Astrocyte of the spinal cord (primary cell): ENCODE measurements around the gene STK32B.

ENCODE experiments used
- DNase-seq: peaks from one replicate; pipeline ENCODE4 v3.0.0; 2011; ENCODE audit warnings: low read depth, low spot score
- H3K4me3 ChIP-seq: 2 replicates; pipeline ENCODE4 v1.5.1; 2011; ENCODE audit warnings: low read depth, mild to moderate bottlenecking, low read length, moderate library complexity
- in situ Hi-C: cut with HindIII; loops from 2 replicates; pipeline ENCODE4 v1.10.0; 2017; ENCODE audit warnings: low sequenced_read_pairs
- TF ChIP-seq, protein P1 (sequence below): IDR thresholded peaks from 2 replicates; pipeline ENCODE4 v1.5.1; 2012; ENCODE audit warnings: low read depth, mild to moderate bottlenecking, low read length, inconsistent platforms

Gene STK32B

GRCh38 chr4:5156682-5157081 lies 105.4 kb downstream of the STK32B start:
- in situ Hi-C loops, result no loop called here
- no peak overlapping the region for H3K4me3 ChIP-seq
- DNase-seq, result no peak
- TF ChIP-seq, protein P1, sequence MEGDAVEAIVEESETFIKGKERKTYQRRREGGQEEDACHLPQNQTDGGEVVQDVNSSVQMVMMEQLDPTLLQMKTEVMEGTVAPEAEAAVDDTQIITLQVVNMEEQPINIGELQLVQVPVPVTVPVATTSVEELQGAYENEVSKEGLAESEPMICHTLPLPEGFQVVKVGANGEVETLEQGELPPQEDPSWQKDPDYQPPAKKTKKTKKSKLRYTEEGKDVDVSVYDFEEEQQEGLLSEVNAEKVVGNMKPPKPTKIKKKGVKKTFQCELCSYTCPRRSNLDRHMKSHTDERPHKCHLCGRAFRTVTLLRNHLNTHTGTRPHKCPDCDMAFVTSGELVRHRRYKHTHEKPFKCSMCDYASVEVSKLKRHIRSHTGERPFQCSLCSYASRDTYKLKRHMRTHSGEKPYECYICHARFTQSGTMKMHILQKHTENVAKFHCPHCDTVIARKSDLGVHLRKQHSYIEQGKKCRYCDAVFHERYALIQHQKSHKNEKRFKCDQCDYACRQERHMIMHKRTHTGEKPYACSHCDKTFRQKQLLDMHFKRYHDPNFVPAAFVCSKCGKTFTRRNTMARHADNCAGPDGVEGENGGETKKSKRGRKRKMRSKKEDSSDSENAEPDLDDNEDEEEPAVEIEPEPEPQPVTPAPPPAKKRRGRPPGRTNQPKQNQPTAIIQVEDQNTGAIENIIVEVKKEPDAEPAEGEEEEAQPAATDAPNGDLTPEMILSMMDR, result no peak

GRCh38 chr4:5157791-5158770 lies 106.8 kb downstream of the STK32B start:
- no peak overlapping the region for H3K4me3 ChIP-seq
- in situ Hi-C loops, result no loop called here
- TF ChIP-seq, protein P1, result no peak
- no peak for DNase-seq

DNA sequence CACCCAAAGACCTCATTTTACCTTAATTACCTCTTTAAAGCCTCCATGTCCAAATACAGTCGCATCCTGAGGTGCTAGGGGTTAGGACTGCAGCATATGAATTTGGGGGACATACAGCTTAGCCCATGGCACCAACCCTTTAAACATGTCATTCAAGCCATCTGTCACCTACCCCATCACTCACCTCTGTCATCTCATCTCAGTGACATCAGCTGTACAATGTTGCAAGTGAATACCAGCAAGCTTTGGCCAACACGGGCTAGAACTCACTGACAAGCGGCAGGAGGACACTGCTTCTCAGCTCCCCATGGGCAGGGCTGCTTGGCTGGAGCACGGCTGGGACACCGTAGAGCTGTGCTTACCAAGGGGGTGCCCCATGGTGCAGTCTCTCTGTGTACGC lies 107.5 kb downstream of the STK32B start:
- in situ Hi-C loops, result no loop called here
- H3K4me3 ChIP-seq, result no peak overlapping the region
- no peak for DNase-seq
- TF ChIP-seq, protein P1, result no peak

GRCh38 chr4:5160668-5161067 lies 109.4 kb downstream of the STK32B start:
- TF ChIP-seq, protein P1, result no peak
- in situ Hi-C loops, result no loop called here
- no peak for DNase-seq
- H3K4me3 ChIP-seq, result no peak overlapping the region

DNA sequence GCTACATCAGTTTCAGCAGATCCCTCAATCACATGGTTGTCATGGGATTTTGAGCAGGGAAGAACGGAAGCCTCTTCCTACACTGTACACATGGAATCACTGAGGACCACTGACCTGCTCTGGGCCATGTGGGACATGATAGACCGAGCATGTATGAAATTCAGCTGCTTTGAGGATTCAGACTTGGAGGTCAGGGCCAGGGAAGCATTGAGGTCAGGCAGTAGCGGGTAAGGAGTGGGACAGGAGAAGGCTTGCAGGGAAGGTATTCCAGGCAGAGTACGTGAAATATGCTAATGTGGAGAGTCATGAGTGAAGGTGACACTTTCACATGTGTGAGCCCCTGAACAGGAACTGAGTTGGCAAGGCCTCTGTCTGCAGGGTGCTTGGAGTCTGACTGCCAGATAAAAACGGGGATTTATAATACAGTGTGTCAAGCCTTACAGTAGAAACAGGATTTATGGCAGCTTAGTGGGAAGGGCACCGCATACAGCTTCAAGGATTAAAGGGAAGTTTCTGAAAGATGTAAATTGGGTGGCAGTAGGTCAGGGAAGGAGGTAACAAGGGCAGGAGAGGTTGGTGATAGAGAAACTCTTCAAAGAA lies 111.7 kb downstream of the STK32B start:
- no peak for DNase-seq
- H3K4me3 ChIP-seq, result no peak overlapping the region
- TF ChIP-seq, protein P1, result no peak
- in situ Hi-C loops, result no loop called here

DNA sequence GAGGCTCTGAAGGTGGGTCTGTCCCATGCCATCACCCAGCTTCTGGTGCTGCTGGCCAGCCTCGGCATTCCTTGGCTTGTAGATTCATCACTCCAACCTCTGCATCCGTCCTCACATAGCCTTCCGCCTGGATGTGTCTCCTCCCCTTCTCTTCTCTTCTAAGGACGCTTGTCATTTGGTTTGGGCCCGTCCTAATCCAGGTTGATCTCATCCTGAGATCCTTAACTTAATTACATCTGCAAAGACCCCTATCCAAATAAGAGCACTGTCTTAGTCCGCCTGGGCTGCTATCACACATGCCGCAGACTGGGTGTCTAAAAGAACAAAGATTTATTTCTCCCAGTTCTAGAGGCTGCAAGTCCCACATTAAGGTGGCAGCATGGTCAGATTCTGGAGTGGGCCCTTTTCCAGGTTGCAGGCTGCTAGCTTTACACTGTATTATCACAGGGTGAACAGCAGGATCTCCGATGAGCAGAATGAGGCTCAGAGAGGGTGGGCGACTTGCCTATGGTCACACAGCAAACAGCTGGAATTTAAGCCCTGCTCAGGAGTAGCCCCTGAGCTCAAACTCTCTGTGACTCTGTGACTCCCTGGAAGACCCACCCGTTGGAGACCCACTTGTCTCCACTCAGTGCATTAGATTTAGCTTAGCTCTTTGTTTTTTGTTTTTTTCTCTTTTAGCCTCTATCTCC lies 113.1 kb downstream of the STK32B start:
- no peak overlapping the region for H3K4me3 ChIP-seq
- DNase-seq, result no peak
- TF ChIP-seq, protein P1, result no peak
- in situ Hi-C loops, result no loop called here
